Psoas muscle (tissue), 8 donors: ENCODE data around the gene GCAT. TPM values are rescaled to one million over a fixed set of nuclear protein-coding genes. Genes with fewer than 3 reads are reported as not detected.

Experiments used
- ATAC-seq, 4 donors: fragments of 200-7000 bp; cut with Tn5 transposase; one replicate each; pipeline ENCODE4 v1.9.1; 2020; ENCODE audit warnings: moderate library complexity in 3 of 4, mild to moderate bottlenecking in 2 of 4
- DNase-seq, 2 donors: peaks; one replicate each; pipeline ENCODE4 v3.0.0-alpha.2; 2020
- H3K27ac ChIP-seq: fragments of 200-600 bp; one replicate; pipeline ENCODE4 v1.8.0; 2022
- H3K27me3 ChIP-seq, 3 donors: fragments of 200-600 bp in 1 of 3; one replicate each; pipeline versions ENCODE4 v1.6.1 to v1.8.0; 2013 to 2022; ENCODE audit warnings: low read length in 2 of 3, mild to moderate bottlenecking in 2 of 3, moderate library complexity in 1 of 3; ENCODE audit not compliant: insufficient read depth in 3 of 3
- H3K36me3 ChIP-seq, 2 donors: fragments of 200-600 bp in 1 of 2; one replicate each; pipeline versions ENCODE4 v1.6.1 to v1.8.0; 2013 to 2022; ENCODE audit warnings: low read depth in 1 of 2, mild to moderate bottlenecking in 1 of 2, moderate library complexity in 1 of 2; ENCODE audit not compliant: insufficient read depth in 1 of 2
- H3K4me1 ChIP-seq: fragments of 200-600 bp; one replicate; pipeline ENCODE4 v1.8.0; 2022
- H3K4me3 ChIP-seq: fragments of 200-600 bp; one replicate; pipeline ENCODE4 v1.8.0; 2022; ENCODE audit warnings: mild to moderate bottlenecking
- H3K9me3 ChIP-seq: fragments of 200-600 bp; one replicate; pipeline ENCODE4 v1.8.0; 2022
- CTCF ChIP-seq: fragments of 200-600 bp; IDR thresholded peaks from one replicate; pipeline ENCODE4 v1.8.0; 2022; ENCODE audit warnings: antibody characterized with exemption
- WGBS, 3 donors: extraction: QIAGEN DNeasy Blood & Tissue Kit; methylation state at CpG; one replicate each; pipeline versions ENCODE4 v1.1.6 to v1.1.7; 2013; 5-methylcytosine and 5-hydroxymethylcytosine counted together
- intact Hi-C, 2 donors: fragments of 100-400 bp; cut with DNase I; formaldehyde crosslinking; loops; one replicate each; pipeline versions ENCODE4 v1.11.0 to v1.14.2; 2022
- polyA plus RNA-seq, 3 donors: library from polyadenylated mRNA; stranded (reverse); fragments of 200-250 nt; gene quantifications; one replicate each; pipeline ENCODE4 v1.2.3, GENCODE V29; 2013
- total RNA-seq, 4 donors: library from RNA; stranded (reverse); fragmentation: NEBNext Ultra II Directional in 2 of 4; extraction: Animal tissue kit (Norgen Biotek cat#: 25700) in 2 of 4; gene quantifications; one replicate each; pipeline versions ENCODE4 v1.2.1 to v1.2.4, GENCODE V29; 2021 to 2023
- donor health status: healthy with polysubstance abuse.
- donor health status: DM: no; HTN: no; CAD: no; lungs with moderate emphysema.
- donor health status: Bipolar disorder and iron deficiency.
- donor health status: healthy.
- donor health status: DM: yes; HTN: yes; CAD: no.
- donor health status: DM: no; HTN: no; CAD: no.
- donor health status: DM: no; HTN: no; CAD: no.
- donor health status: DM: yes; HTN: yes; CAD: no.

Gene GCAT
- total and polyA plus RNA-seq, 7 donors = 5.4 to 19.2 (median 8.3) TPM

GRCh38 chr22:37842015-37842793, 34.5 kb downstream of the GCAT start:
- 85 to 86% (median 85%) methylated on average over 10 of the region's 10 CpGs for WGBS, 3 donors

GRCh38 chr22:37843741-37844089, 36.0 kb downstream of the GCAT start:
- DNase-seq (peak; percentile 56 to 78), ATAC-seq (peak; percentile 26 to 55 (median 44))
- peaks cover 0 to 20% of the 10 kb centered on the region in 2 donors for H3K36me3 ChIP-seq
- H3K27me3 ChIP-seq = no peaks in the 10 kb centered on the region
- TF ChIP-seq CTCF = no peak
- WGBS, 3 donors = 0% methylated on average over 28 to 46 of the region's 46 CpGs
- peaks cover 17% of the 10 kb centered on the region for H3K4me1 ChIP-seq
- H3K9me3 ChIP-seq = no peaks in the 10 kb centered on the region
- peak overlapping the region; percentile 77 for H3K4me3 ChIP-seq
- intact Hi-C loops = no loop called here
- peak overlapping the region; percentile 85 for H3K27ac ChIP-seq

More at GRCh38 chr22:37842015-37842793, 34.5 kb downstream of the GCAT start:
- H3K4me1 ChIP-seq = peaks cover 17% of the 10 kb centered on the region
- peak overlapping the region; percentile 77 for H3K4me3 ChIP-seq
- intact Hi-C loops = no loop called here
- H3K27ac ChIP-seq = no peak overlapping the region
- TF ChIP-seq CTCF = no peak
- no peaks in the 10 kb centered on the region for H3K27me3 ChIP-seq
- no peaks in the 10 kb centered on the region for H3K9me3 ChIP-seq
- H3K36me3 ChIP-seq = peaks cover 0 to 35% of the 10 kb centered on the region in 2 donors
- no peak for DNase-seq
- ATAC-seq = no peak

GRCh38 chr22:37844904-37845329, 37.2 kb downstream of the GCAT start:
- Histone ChIP-seq H3K36me3 (peaks cover 0 to 8% of the 10 kb centered on the region in 2 donors), H3K9me3 (no peaks in the 10 kb centered on the region), H3K4me3 (peak overlapping the region; percentile 77), H3K27ac (peak overlapping the region; percentile 85), H3K4me1 (peaks cover 18% of the 10 kb centered on the region), H3K27me3 (no peaks in the 10 kb centered on the region)
- no peak for ATAC-seq
- WGBS, 3 donors = 90 to 92% (median 91%) methylated on average over 6 of the region's 6 CpGs
- intact Hi-C loops = no loop called here
- TF ChIP-seq CTCF = no peak
- DNase-seq = no peak

GRCh38 chr22:37846433-37846832, 38.7 kb downstream of the GCAT start:
- WGBS, 3 donors = 91 to 93% (median 93%) methylated on average over 2 of the region's 2 CpGs
- no peaks in the 10 kb centered on the region for H3K9me3 ChIP-seq
- TF ChIP-seq CTCF = no peak
- no peak overlapping the region for H3K4me3 ChIP-seq
- H3K4me1 ChIP-seq = peaks cover 26% of the 10 kb centered on the region
- peaks cover 3 to 13% of the 10 kb centered on the region in 2 donors for H3K36me3 ChIP-seq
- H3K27ac ChIP-seq = no peak overlapping the region
- DNase-seq (no peak), ATAC-seq (no peak)
- no peaks in the 10 kb centered on the region for H3K27me3 ChIP-seq
- intact Hi-C loops = no loop called here
